ENCODE measurements around the gene WHAMM.
A peak's percentile ranks its signal among the peaks of the same experiment; 100 is the strongest.
"Not testable (repeated sequence)": the region's sequence is repeated elsewhere in the genome, so short reads cannot be mapped to it uniquely, and the experiment has no call there.

Gene WHAMM, protein sequence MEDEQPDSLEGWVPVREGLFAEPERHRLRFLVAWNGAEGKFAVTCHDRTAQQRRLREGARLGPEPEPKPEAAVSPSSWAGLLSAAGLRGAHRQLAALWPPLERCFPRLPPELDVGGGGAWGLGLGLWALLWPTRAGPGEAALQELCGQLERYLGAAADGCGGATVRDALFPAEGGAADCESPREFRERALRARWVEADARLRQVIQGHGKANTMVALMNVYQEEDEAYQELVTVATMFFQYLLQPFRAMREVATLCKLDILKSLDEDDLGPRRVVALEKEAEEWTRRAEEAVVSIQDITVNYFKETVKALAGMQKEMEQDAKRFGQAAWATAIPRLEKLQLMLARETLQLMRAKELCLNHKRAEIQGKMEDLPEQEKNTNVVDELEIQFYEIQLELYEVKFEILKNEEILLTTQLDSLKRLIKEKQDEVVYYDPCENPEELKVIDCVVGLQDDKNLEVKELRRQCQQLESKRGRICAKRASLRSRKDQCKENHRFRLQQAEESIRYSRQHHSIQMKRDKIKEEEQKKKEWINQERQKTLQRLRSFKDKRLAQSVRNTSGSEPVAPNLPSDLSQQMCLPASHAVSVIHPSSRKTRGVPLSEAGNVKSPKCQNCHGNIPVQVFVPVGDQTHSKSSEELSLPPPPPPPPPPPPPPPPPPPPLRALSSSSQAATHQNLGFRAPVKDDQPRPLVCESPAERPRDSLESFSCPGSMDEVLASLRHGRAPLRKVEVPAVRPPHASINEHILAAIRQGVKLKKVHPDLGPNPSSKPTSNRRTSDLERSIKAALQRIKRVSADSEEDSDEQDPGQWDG

DNA sequence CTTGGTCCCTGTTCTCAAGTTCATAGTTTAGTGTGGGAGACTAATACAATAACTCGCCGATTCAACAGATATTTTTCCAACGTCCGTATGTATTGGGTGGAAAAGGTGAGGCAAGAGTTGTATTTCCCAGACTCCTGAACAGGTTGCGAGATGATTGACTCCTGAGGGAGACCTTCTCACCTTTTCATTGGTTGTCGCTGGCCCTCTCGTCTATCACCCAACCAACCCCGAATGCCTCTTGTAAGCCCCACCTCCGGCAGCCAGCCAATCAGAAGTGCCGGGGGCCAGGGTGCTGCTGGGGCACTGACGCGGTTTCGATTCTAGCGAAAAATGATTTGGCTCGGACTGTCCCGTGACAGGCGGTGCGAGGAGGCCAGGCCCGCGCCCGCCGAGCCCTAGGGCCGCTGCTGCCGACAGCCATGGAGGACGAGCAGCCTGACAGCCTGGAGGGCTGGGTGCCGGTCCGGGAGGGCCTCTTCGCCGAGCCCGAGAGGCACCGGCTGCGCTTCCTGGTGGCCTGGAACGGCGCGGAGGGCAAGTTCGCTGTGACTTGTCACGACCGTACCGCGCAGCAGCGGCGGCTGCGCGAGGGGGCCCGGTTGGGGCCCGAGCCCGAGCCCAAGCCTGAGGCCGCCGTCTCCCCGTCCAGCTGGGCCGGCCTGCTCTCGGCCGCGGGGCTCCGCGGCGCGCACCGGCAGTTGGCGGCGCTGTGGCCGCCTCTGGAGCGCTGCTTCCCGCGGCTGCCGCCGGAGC, at the start of gene WHAMM:
Gene WHAMM, plus strand, starts transcription at position 321 of the 753 bp plus-strand sequence. Its CDS starts 99 bp downstream, at position 420.
- peak; percentile 94 for DNase-seq

DNA sequence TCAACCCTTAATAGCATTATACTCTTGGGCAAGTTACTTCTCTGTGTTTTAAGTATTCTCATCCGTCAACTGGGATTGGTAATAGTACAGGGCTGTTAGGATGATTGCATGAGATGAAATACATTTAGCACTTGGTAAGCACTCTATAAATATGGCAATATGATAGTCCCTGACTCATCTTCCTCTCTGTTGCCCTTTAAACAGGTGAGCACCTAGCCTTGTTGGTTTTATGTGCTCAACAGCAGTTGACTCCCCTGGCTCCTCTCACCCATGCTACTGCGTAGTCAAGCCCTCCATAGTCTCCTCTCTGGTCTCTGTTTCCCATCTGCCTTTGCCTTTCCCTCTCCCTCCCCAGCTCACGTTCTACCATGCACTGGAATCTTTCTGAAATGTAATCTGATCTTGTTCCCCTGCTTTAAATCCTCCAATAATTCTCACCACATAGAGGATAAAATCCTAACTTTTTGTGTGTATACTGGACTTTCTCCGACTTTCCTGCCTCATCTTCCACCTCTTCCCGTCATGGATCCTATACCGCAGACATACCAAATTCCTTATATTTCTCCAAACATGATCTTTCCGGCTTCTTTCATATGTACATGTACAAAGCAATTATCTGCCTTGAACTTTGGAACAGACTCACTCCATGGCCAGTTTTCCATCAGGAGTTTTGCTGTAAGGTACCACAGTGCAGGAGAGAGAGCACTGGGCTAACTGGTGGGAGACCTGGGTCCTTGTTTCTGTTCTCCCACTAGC, 45.9 kb upstream of the WHAMM start:
- no peak for DNase-seq

DNA sequence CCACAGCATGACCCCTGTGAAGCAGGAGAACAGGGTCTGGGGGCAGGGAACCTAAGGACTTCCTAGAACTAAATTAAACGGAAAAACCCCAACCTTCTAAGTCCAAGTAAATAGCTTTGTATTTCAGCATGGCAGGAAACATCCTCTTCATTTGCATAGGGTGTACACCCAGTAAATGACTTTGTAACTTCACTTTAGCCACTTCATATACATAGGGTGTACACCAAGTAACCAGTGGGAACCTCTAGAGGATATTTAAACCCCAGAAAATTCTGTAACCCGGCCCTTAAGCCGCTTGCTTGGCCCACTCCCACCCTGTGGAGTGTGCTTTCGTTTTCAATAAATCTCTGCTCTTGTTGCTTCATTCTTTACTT, 45.3 kb upstream of the WHAMM start:
- DNase-seq: no peak

DNA sequence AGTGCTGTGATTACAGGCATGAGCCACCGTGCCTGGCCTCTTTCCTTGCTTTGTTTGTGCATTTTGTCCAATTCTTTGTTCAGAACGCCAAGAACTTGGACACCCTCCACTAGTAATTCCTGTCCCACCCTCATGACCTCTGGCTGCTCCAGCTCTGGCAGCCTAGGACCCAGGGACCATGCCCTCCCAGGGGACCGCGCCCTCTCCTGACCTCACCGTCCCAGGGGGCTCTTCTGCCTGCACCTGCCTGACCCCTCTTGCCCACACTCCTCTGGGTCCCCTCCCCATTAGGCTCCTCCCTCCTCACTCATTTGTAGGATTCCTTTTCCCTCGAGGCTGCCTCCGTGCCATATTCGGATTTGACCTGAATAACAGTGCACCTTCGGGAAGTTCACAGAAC, 44.7 kb upstream of the WHAMM start:
- DNase-seq: no peak

DNA sequence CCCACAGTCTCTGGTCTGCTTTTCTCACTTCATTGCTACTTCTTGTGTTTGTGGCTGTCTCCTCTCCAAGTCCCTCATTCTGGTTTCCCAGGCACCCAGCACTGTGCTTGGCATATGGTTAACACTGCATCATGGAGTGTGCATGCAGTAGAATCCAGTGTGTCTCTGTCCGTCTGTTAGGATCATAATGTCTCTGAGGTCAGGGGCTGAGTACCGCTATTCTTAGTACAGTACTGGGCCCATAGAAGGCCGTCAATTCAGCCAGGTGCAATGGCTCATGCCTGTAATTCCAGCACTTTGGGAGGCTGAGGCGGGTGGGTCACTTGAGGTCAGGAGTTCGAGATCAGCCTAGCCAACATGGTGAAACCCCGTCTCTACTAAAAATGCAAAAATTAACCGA, 43.2 kb upstream of the WHAMM start:
- DNase-seq: not testable (repeated sequence)

DNA sequence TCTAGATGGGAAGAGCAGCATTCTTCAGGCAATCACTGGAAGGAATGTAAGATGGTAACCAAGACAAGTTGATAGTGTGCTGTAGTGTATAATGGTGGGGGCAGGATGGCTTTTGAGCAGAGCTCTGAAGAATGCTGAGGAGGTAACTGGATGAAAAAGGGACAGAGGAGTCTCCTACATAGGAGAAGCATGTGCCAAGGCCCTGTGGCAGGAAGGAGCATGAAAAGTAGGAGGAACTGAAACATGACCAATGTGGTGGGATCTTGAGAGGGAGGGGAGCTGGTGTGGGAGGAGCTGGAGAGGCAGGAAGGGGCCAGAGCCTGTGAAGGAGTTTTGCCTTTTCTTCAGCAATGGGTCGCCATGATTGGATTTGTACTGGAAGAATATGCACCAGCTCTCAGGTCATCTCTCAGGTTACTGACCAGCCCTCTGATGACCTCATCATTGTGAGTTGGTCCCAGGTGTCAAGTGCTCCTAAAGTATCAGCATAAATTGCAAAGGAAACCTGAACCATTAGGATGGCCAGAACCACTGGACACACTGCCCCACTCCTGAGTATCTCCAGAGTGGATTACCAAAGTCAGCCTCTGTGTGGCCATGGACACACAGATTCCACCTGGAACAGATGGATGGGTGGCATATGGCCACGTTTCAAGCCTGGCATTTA, 42.1 kb upstream of the WHAMM start:
- no peak for DNase-seq

DNA sequence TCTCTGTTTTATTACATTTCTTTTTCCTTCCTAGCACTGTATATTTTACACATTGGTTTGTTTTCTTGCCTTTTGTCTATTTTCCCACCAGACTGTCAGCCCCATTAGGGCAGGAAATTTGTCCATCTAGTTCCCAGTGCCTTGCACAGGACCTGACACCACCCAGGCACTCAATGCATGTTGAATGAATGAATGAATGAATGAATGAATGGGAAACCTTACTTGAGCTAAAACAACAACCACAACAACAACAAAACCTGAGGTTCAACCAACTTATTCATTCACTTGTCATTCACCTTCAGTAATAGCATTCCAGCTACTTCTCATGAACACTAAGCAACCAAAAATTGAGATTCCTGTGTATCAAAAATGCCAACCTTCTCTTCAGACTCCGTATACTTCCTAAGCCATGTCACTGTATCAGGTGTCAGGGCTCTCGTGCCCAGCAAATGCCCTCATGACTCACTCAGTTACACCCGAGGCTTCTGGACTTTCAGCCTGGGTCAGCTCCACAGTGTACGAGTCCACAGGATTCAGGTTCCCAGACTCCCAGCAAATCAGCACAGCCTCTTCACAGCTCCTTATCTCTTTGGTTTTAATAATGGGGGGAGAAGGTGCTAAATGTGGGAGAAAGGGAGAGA, 40.9 kb upstream of the WHAMM start:
- no peak for DNase-seq

DNA sequence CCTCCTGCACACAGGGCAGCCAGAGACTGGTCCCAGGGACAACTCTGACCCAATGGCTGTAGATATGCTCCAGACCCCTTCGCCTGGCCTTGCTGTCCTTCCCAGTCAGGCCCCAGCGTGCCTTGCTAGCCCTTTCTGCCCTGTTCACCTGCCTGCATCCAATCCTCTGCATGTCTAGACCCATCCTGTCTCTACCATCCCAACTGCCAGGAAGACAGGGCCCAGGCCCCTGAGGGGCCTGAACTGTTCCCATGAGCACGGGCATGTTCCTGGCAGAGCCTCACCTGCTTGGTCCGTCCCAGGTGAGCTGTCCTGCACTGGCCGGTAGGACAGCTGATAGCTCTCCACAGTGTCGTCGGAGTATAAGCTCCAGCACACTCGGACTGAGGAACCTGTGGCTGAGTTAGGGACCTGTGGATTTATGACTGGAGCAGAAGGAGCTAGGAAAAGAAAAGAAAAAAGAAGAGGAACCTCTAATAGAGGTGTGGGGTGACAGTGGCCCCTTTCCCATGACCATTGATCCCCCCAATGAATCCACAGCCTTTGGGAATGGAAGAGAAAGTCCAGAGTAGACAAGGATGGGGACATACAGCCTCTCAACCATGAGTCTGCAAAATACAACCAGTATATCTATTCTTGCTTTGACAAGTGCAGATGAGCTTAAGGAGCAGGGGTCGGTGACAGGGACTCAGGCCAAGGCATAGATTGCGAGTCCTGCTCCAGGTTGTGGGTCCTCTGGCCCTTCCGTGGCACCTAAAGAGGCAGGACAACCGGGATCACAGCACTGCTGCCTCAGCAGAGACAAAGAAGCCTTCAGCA, 37.4 kb upstream of the WHAMM start:
- no peak for DNase-seq

DNA sequence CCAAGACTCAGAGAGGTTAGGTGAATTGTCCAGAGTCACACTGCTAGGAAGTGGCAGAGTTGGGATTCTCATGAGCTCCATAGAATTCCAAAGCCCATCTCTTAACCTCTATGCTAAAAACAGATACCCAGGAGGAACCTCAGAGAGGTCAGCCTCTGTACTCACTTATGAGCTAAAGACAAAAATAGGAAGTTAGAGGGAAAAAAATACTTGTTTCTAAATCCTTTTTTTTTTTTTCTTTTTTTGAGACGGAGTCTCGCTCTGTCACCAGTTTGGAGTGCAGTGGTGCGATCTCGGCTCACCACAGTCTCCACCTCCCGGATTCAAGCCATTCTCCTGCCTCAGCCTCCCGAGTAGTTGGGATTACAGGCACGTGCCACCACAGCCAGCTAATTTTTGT, 34.9 kb upstream of the WHAMM start:
- DNase-seq: no peak

DNA sequence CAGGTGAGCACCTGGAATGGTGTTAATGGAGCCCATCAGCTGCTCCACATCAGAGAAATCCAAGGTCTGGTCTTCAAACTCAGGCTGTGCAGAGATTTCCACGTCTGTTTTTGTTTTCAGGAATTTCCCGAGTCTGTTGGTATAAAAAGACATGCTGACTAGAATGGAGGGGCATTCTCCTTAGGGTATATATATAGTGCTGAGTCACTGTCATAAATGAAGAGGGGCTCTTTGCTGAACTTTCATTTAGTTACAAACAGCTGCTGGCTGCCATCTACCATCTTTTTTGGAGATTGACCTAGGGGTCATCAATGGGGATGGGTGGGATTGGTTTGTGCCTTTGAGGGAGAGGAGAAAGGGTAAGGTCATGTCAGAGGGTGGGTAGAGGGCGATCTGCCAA, 30.7 kb upstream of the WHAMM start:
- DNase-seq: no peak

DNA sequence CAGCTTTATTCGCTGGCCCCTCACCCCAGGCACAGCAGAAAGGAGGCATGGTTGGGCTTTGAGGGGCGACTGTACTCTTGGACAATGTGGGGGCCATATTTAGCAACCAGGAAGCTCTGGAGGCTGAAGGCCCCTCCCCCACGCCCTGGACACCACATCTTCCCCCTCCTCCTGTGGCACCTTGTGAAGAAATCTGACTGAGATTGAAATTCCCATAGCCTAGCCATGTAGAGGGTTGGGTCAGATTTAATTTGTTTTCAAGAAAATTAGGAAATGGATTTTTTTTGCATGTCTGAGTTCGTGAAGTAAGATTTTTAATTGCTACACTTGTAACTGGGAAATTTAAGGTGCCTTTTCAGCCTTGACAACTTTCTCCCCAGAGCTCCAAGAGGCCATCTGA, 28.1 kb upstream of the WHAMM start:
- DNase-seq: no peak

DNA sequence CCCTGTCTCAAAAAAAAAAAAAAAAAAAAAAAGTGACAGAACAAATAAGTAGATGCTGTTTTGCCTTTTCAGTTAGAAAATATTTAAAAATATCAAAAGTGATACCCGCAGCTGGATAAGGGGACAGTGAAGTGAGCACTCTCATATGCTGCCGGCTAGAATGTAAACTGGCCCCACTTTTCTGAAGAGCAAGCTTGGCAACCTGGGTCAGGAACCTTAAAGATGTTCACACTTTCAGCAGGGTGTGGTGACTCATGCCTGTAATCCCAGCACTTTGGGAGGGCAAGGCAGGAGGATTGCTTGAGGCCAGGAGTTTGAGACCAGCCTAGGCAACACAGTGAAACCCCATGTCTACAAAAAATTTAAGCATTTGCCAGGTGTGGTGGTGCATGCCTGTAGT, 20.9 kb upstream of the WHAMM start:
- DNase-seq: no peak

DNA sequence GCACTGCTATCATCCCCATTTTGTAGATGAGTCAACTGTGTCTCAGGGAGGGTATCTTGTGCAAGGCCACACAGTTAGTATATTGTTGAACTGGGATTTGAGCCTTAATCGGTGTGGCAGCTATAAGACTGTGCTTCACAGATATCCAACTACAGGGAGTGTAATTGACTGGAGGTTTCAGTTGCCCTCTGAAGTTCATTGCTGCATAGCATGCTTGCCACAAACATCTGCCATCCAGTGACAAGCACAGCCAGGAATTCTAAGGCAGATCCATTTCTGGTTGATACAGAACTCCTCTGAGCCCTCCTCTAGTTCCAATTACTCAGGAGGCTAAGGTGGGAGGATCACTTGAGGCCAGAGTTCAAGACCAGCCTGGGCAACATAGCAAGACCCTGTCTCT, 19.9 kb upstream of the WHAMM start:
- DNase-seq: no peak

DNA sequence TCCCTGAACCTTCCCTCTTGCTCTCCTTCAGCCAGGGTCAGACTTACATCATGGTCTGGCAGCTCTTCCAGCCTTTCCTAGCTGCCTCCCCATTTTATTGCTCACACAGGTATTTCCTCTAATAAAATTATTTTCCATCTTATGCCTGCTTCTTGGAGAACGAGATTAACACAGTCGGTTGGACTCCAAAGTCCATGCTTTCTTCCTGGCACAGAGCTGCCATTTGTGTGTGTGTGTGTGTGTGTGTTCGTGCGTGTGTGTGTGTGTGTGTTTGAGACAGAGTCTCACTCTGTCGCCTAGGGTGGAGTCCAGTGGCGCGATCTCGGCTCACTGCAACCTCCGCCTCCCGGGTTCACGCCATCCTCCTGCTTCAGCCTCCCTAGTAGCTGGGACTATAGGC, 19.1 kb upstream of the WHAMM start:
- no peak for DNase-seq

DNA sequence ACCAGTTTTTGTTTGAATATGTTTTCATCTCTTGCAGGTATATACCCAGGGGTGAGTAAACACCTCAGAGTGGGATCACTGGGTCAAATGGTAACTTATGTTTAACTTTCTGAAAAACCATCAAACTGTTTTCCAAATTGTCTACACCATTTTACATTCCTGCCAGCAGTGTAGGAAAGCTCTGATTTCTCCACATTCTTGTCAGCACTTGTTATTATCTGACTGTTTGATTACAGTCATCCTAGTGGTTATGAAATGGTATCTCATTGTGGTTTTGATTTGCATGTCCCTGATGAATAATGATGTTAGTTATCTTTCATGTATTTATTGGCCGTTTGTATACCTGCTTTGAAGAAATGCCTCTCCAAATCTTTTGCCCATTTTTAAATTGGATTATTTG, 17.4 kb upstream of the WHAMM start:
- DNase-seq: no peak

DNA sequence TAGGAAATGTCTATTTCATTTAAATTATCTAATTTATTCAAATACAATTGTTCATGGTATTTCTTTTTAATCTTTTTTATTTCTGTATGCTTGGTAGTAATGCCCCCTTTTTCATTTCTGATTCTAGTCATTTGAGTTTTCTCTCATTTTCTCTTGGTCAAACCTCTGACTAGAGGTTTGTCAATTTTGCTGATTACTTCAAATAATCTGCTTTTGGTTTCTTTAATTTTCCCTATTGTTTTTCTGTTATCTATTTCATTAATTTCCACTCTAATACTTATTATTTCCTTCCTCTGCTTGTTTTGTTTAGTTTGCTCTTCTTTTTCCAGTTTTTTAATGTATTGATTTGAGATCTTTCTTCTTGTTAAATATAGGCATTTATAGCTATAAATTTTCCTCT, 15.7 kb upstream of the WHAMM start:
- no peak for DNase-seq

DNA sequence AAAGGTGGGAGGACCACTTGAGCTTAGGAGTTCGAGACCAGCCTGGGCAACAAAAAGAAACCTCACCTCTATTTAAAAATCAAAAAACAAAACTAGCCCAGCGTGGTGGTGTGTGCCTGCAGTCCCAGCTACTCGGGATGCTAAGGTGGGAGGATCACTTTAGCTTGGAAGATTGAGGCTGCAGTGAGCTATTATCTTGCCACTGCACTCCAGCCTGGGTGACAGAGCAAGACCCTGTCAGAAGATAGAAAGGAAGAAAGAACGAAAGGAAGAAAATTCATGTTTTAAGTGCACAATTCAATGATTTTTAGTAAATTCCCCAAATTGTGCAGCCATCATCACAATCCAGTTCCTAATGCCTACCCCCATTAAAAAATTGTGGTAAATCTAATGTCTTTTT, 11.3 kb upstream of the WHAMM start:
- no peak for DNase-seq

DNA sequence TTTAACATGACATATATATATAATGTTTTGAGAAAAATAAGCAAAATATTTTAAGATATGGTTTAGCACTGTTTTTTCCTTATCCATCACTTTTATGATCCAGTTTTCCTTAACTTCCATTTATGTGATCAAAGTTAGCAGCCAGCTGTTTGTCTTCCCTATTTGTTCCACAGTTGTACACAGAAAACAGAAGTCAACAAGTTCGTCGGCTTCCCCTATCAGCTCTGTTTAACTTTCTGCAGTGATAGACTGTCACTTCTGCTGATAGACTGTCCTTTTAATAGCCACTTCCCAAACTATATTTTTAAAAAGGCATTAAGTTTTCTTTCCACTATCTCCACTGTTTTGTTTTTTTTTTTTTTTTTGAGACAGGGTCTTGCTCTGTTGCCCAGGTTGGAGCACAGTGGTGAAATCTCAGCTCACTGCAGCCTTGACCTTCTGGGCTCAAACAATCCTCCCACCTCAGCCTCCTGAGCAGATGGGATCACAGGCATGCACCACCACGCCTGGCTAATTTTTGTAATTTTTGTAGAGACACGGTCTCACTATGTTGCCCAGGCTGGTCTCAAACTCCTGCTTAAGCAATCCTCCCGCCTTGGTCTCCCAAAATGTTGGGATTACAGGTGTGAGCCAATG, 10.8 kb upstream of the WHAMM start:
- DNase-seq: no peak

DNA sequence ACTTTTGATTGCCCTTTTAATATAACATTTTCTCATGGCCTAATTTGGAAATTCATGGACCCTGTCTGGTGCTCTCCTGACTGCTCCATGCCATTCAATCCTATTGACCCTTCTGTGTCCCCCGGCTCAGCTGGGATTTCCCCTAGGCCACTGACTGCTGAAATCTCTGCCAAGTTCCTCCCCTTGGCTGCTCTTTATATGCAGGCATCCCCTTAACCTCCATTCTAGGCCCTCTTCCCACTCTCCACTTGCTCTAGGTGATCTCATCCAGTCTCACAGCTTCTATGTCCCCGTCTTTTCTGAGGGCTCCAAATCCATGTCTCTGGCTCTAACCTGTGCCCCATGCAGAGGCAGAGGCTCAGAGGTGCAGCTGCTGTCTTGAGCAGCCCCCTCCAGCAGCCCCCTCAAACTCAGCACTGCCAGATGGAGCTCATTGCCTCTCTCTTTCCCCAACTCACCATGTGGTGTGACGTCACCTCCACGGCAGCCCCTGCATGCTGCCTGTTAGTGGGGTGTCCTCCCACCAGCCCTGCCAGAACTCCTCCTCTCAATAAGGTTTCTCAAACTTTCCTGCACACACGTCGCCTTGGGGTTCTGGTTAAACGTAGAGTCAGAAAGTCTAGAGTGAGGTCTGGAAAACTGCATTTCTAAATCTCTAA, 10.1 kb upstream of the WHAMM start:
- no peak for DNase-seq

DNA sequence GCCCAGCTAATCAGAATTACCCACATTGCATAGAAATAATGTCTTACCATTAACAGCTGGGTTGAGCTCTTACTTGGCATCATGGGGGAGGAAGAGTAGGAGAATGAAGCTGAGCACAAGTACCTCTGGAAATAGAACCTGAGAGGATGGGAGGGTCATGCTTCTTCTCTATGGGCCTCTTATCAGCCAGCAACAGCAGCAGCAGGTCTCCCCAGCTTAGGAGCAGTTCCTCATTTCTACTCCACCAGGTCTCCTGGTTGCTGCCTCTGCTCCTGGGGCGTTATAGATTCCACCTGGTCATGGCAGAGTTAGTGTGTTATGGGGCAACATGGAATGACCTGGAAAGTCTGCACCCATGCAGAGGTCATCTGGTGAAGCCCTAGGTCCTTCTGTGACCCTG, 6.9 kb upstream of the WHAMM start:
- no peak for DNase-seq

All from stimulated activated CD8-positive, alpha-beta memory T cell treated with anti-CD3 and anti-CD28 coated beads, Interleukin-4, amount 100 ng/mL, for 48 hours (primary cell).